HepG2 (cell line): ENCODE data around the gene AANAT. TPM values are rescaled to one million over a fixed set of nuclear protein-coding genes. Genes with fewer than 3 reads are reported as not detected.

Source experiments
- ATAC-seq: fragments of 200-7000 bp; cut with Tn5 transposase; 3 replicates; pipeline ENCODE4 v1.9.1; 2020; ENCODE audit warnings: mild to moderate bottlenecking, moderate library complexity
- BruUV-seq: library from RNA; stranded (reverse); fragments of 400-500 nt; replicated peaks from 2 replicates; lab custom pipeline; 2021; lab: Mats Ljungman, UMichigan
- CTCF ChIA-PET: fragments of 300-600 bp; formaldehyde crosslinking; extraction: SDS; loops from one replicate; lab custom pipeline; 2021; ENCODE audit warnings: low total read pairs, inconsistent platforms, low intra/inter-chr PET ratio; lab: Yijun Ruan, JAX
- POLR2A ChIA-PET: fragments of 350-600 bp; sonication (Branson Sonifier 250); formaldehyde crosslinking; loops from one replicate; lab custom pipeline; 2020; ENCODE audit warnings: antibody characterized with exemption, inconsistent platforms; lab: Yijun Ruan, JAX
- DNase-seq: peaks from one replicate; pipeline ENCODE4 v3.0.0-alpha.2; 2015; ENCODE audit warnings: low spot score
- FAIRE-seq: peaks from 3 replicates; lab custom pipeline; 2011; peaks lifted over from hg19 to GRCh38; lab: Jason Lieb, UNC
- H2AFZ ChIP-seq: one replicate; pipeline ENCODE4 v1.6.1; 2011; ENCODE audit warnings: low read length, inconsistent platforms
- H3K27ac ChIP-seq: fragments of 300-600 bp; 3 replicates; pipeline ENCODE4 v1.8.0; 2011; ENCODE audit warnings: mixed run types, mild to moderate bottlenecking, mixed read lengths, low read length, inconsistent platforms; ENCODE audit not compliant: insufficient read depth; ENCODE audit errors: extremely low read length
- H3K27me3 ChIP-seq, 2 experiments: fragments of 200-600 bp in 1 of 2; 2 replicates in 1 of 2; 3 replicates in 1 of 2; pipeline versions ENCODE4 v1.6.0 to v1.8.0; 2011; ENCODE audit warnings: low read length in 2 of 2, mild to moderate bottlenecking in 2 of 2, moderate library complexity in 2 of 2, inconsistent platforms in 1 of 2; ENCODE audit not compliant: insufficient read depth in 2 of 2, control insufficient read depth in 1 of 2
- H3K36me3 ChIP-seq, 2 experiments: fragments of 200-600 bp in 1 of 2; replicated peaks in 1 of 2; 2 replicates in 1 of 2; 3 replicates in 1 of 2; pipeline versions ENCODE4 v1.5.1 to v1.8.0; 2011; ENCODE audit warnings: low read length in 2 of 2, inconsistent platforms in 1 of 2; ENCODE audit not compliant: insufficient read depth in 2 of 2, control insufficient read depth in 1 of 2
- H3K4me1 ChIP-seq: 2 replicates; pipeline ENCODE4 v1.5.1; 2012; ENCODE audit warnings: low read length, inconsistent platforms; ENCODE audit not compliant: insufficient read depth
- H3K4me2 ChIP-seq: 2 replicates; pipeline ENCODE4 v1.6.0; 2011; ENCODE audit warnings: low read depth, low read length, inconsistent platforms
- H3K4me3 ChIP-seq, 3 experiments: fragments of 200-600 bp in 1 of 3; sonication (generic), shearing (Covaris generic) in 1 of 3; replicated peaks in 1 of 3; 2 replicates each; pipeline ENCODE4 v1.5.1; 2011 to 2016; ENCODE audit warnings: low read length in 3 of 3, inconsistent platforms in 2 of 3, low read depth in 2 of 3, mild to moderate bottlenecking in 2 of 3, control low read depth in 1 of 3, mixed read lengths in 1 of 3; ENCODE audit not compliant: insufficient read depth in 1 of 3
- H3K79me2 ChIP-seq: one replicate; pipeline ENCODE4 v1.6.1; 2011; ENCODE audit warnings: low read length, inconsistent platforms; ENCODE audit not compliant: insufficient read depth
- H3K9ac ChIP-seq: 2 replicates; pipeline ENCODE4 v1.6.0; 2011; ENCODE audit warnings: mild to moderate bottlenecking, low read depth, low read length, inconsistent platforms; ENCODE audit not compliant: insufficient read depth
- H3K9me3 ChIP-seq: 2 replicates; pipeline ENCODE4 v1.5.1; 2012; ENCODE audit warnings: mild to moderate bottlenecking, low read length
- H4K20me1 ChIP-seq: 2 replicates; pipeline ENCODE4 v1.6.0; 2011; ENCODE audit warnings: inconsistent platforms, mild to moderate bottlenecking, low read length, moderate library complexity; ENCODE audit not compliant: insufficient read depth
- ATF7-NPFF ChIP-seq: sonication (generic); formaldehyde crosslinking; IDR thresholded peaks from 2 replicates; pipeline ENCODE4 v1.8.1; 2023; ENCODE audit warnings: mild to moderate bottlenecking, low read depth, missing genetic modification reagents, moderate library complexity
- CREB1 ChIP-seq, 2 experiments: fragments of 450-650 bp in 1 of 2; IDR thresholded peaks; 2 replicates each; pipeline ENCODE4 v1.6.1; 2016 to 2017; ENCODE audit warnings: control low read depth in 1 of 2, mild to moderate bottlenecking in 1 of 2, missing compliant biosample characterization in 1 of 2, missing genetic modification characterization in 1 of 2
- ETS1 ChIP-seq: sonication (generic); formaldehyde crosslinking; IDR thresholded peaks from 2 replicates; pipeline ENCODE4 v1.4.0; 2020; ENCODE audit warnings: missing genetic modification reagents
- KDM3A ChIP-seq: IDR thresholded peaks from 2 replicates; pipeline ENCODE4 v1.6.1; 2018; ENCODE audit warnings: low read depth, missing compliant biosample characterization
- RCOR2 ChIP-seq: IDR thresholded peaks from 2 replicates; pipeline ENCODE4 v1.6.1; 2016; ENCODE audit warnings: missing biosample characterization, missing genetic modification reagents
- SP5 ChIP-seq: IDR thresholded peaks from 2 replicates; pipeline ENCODE4 v1.6.1; 2016; ENCODE audit warnings: low read depth, borderline replicate concordance
- THAP11 ChIP-seq: IDR thresholded peaks from 2 replicates; pipeline ENCODE4 v1.6.1; 2016; ENCODE audit warnings: missing biosample characterization, missing genetic modification reagents
- ZBTB49 ChIP-seq: sonication (generic); formaldehyde crosslinking; IDR thresholded peaks from 2 replicates; pipeline ENCODE4 v1.4.0; 2020; ENCODE audit warnings: missing genetic modification reagents, borderline replicate concordance
- ZNF253 ChIP-seq: sonication (generic); formaldehyde crosslinking; IDR thresholded peaks from 2 replicates; pipeline ENCODE4 v1.8.0; 2022; ENCODE audit warnings: mild to moderate bottlenecking, missing genetic modification reagents, borderline replicate concordance
- ZNF282 ChIP-seq: fragments of 450-650 bp; IDR thresholded peaks from 2 replicates; pipeline ENCODE4 v1.6.1; 2018; ENCODE audit not compliant: partially characterized antibody
- ZNF549 ChIP-seq: sonication (generic); formaldehyde crosslinking; IDR thresholded peaks from 2 replicates; pipeline ENCODE4 v1.5.0; 2020; ENCODE audit warnings: missing genetic modification reagents
- ZNF777 ChIP-seq: sonication (generic); formaldehyde crosslinking; IDR thresholded peaks from 2 replicates; pipeline ENCODE4 v1.4.0; 2020; ENCODE audit warnings: missing genetic modification reagents
- ZNF784 ChIP-seq: sonication (generic); formaldehyde crosslinking; IDR thresholded peaks from 2 replicates; pipeline ENCODE4 v1.5.1; 2020; ENCODE audit warnings: missing genetic modification reagents, mild to moderate bottlenecking, borderline replicate concordance
- WGBS: methylation state at CpG from one replicate; pipeline ENCODE4 v1.1.6; 2017; ENCODE audit warnings: low lambda C conversion rate; 5-methylcytosine and 5-hydroxymethylcytosine counted together
- in situ Hi-C: cut with HindIII; loops from 2 replicates; pipeline ENCODE4 v1.10.0; 2017; ENCODE audit warnings: low pct_unique_long_range_greater_than_20kb; ENCODE audit not compliant: extremely low pct_ligation_motif_present
- intact Hi-C: fragments of 100-400 bp; cut with micrococcal nuclease; formaldehyde crosslinking; loops from one replicate; pipeline ENCODE4 v1.10.0; 2022; ENCODE audit not compliant: unreplicated experiment
- polyA plus RNA-seq, 8 experiments: library from polyadenylated mRNA; depleted of rRNA in 3 of 8; stranded (reverse) in 7 of 8; unstranded in 1 of 8; fragments of >200 nt; fragmentation: Illumina TruSeq in 4 of 8; extraction: Trizol in 4 of 8; gene quantifications; 2 replicates each; pipeline versions ENCODE4 v1.2.1 to v1.2.3, GENCODE V29; 2011 to 2016; ENCODE audit warnings: low read depth in 4 of 8, missing spikeins in 1 of 8, mixed read lengths in 1 of 8; ENCODE audit not compliant: insufficient read depth in 1 of 8
- total RNA-seq, 5 experiments: library from RNA; depleted of rRNA; stranded (reverse); fragments of >200 nt; fragmentation: Illumina TruSeq; extraction: Trizol; gene quantifications; 2 replicates each; pipeline ENCODE4 v1.2.3, GENCODE V29; 2016; ENCODE audit warnings: low read depth in 1 of 5
- TF ChIP-seq, protein P1 (sequence below): sonication (generic); formaldehyde crosslinking; IDR thresholded peaks from 2 replicates; pipeline ENCODE4 v1.4.0; 2020; ENCODE audit warnings: missing genetic modification reagents
- TF ChIP-seq, protein P2 (sequence below): sonication (generic); formaldehyde crosslinking; IDR thresholded peaks from 2 replicates; pipeline ENCODE4 v1.4.0; 2020; ENCODE audit warnings: mild to moderate bottlenecking, missing genetic modification reagents, borderline replicate concordance

Gene AANAT
- total and polyA plus RNA-seq, 2 of the 13 experiments (the other 11 are each of a cell fraction or from before 2014, with no cell fraction given): 0.07 TPM; not detected in 1

- ChIA-PET POLR2A (interaction anchor here (1.0 to 3.1 kb wide), 5 partner anchors 11 to 72 kb away, joined by 3 to 26 read pairs (median 3); partner anchors contain the start of genes RHBDF2 and SPHK1), CTCF (interaction anchor here (1.3 kb wide), 1 partner anchor 44 kb away, joined by 4 read pairs; no protein-coding TSS in a partner anchor)
- in situ Hi-C loops: loop anchor here (5.0 kb wide), 1 partner anchor 51 kb away; no protein-coding TSS in a partner anchor
- Histone ChIP-seq H3K4me2 (peak within 1 kb of the TSS; percentile 92), H3K79me2 (peaks cover 46% of the 10 kb centered on the region), H2AFZ (no peak within 1 kb of the TSS), H3K4me3 (peak within 1 kb of the TSS; percentile 84 to 97 (median 92)), H3K9me3 (no peaks in the 10 kb centered on the region), H3K27ac (peak within 1 kb of the TSS; percentile 67), H3K27me3 (no peaks in the 10 kb centered on the region; a peak in 1 of 5 replicates), H3K36me3 (peaks cover 0 to 4% of the 10 kb centered on the region in 2 experiments; a peak in 2 of 5 replicates), H3K9ac (peak within 1 kb of the TSS; percentile 91), H4K20me1 (peaks cover 36% of the 10 kb centered on the region), H3K4me1 (peaks cover 42% of the 10 kb centered on the region)
- peak; percentile 83 for DNase-seq
- intact Hi-C loops: loop anchor here (2.0 kb wide), 1 partner anchor 26 kb away; no protein-coding TSS in a partner anchor
- BruUV-seq: no TSS peak
- peak; percentile 92 for ATAC-seq
- FAIRE-seq: no peak
- WGBS: under 1% methylated on average over 32 of the region's 101 CpGs
- TF ChIP-seq ZNF282 (no peak), CREB1 (IDR thresholded peaks at IDR 0.05) (peak; percentile 83), CREB1 (CRISPR knock-in tag; IDR thresholded peaks at IDR 0.05) (no peak), ATF7-NPFF (peak; percentile 49; the same call in 1 of the 2 replicates), RCOR2 (peak; percentile 83; the same call in 1 of the 2 replicates), KDM3A (no peak), ZNF549 (CRISPR knock-in tag) (no peak), SP5 (peak; percentile 65), ZNF784 (peak; percentile 56), ETS1 (CRISPR knock-in tag) (peak; percentile 17; the same call in 1 of the 2 replicates), ZNF253 (no peak), ZBTB49 (no peak), ZNF777 (CRISPR knock-in tag) (peak; percentile 52), THAP11 (CRISPR knock-in tag) (peak; percentile 54; the same call in 1 of the 2 replicates)
- TF ChIP-seq, protein P1, sequence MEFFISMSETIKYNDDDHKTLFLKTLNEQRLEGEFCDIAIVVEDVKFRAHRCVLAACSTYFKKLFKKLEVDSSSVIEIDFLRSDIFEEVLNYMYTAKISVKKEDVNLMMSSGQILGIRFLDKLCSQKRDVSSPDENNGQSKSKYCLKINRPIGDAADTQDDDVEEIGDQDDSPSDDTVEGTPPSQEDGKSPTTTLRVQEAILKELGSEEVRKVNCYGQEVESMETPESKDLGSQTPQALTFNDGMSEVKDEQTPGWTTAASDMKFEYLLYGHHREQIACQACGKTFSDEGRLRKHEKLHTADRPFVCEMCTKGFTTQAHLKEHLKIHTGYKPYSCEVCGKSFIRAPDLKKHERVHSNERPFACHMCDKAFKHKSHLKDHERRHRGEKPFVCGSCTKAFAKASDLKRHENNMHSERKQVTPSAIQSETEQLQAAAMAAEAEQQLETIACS (CRISPR knock-in tag): peak; percentile 62; the same call in 1 of the 2 replicates
- TF ChIP-seq, protein P2, sequence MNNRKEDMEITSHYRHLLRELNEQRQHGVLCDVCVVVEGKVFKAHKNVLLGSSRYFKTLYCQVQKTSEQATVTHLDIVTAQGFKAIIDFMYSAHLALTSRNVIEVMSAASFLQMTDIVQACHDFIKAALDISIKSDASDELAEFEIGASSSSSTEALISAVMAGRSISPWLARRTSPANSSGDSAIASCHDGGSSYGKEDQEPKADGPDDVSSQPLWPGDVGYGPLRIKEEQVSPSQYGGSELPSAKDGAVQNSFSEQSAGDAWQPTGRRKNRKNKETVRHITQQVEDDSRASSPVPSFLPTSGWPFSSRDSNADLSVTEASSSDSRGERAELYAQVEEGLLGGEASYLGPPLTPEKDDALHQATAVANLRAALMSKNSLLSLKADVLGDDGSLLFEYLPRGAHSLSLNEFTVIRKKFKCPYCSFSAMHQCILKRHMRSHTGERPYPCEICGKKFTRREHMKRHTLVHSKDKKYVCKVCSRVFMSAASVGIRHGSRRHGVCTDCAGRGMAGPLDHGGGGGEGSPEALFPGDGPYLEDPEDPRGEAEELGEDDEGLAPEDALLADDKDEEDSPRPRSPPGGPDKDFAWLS (CRISPR knock-in tag): 0 out of 2 replicates have a peak, but pooled peaks have one; percentile 64
Measured at GRCh38 chr17:76452660-76453430, 14.6 kb upstream of the AANAT start, which contains the start of gene UBE2O. Gene UBE2O, minus strand, starts transcription at chr17:76453152. Its CDS starts 11 bp downstream, at chr17:76453141.
